Heart left ventricle (tissue), 16 donors: ENCODE measurements around the gene FOXN4. TPM values are rescaled to one million over a fixed set of nuclear protein-coding genes. Genes with fewer than 3 reads are reported as not detected.

Source experiments
- ATAC-seq, 4 donors: fragments of 200-7000 bp; cut with Tn5 transposase; one replicate each; pipeline ENCODE4 v1.9.1; 2020 to 2022; ENCODE audit warnings: moderate library complexity in 4 of 4, mild to moderate bottlenecking in 3 of 4, moderate number of reproducible peaks in 1 of 4
- DNase-seq, 5 donors: peaks; one replicate each; pipeline ENCODE4 v3.0.0-alpha.2; 2020
- H3K27ac ChIP-seq, 12 donors: fragments of 200-600 bp; sonication (generic) in 4 of 12; one replicate each; pipeline versions ENCODE4 v1.5.0 to v1.8.0; 2016 to 2022; ENCODE audit warnings: mild to moderate bottlenecking in 2 of 12
- H3K27me3 ChIP-seq, 9 donors: fragments of 200-600 bp; sonication (generic) in 2 of 9; one replicate each; pipeline versions ENCODE4 v1.5.1 to v1.8.0; 2016 to 2022; ENCODE audit warnings: mild to moderate bottlenecking in 3 of 9
- H3K36me3 ChIP-seq, 9 donors: fragments of 200-600 bp; sonication (generic) in 2 of 9; one replicate each; pipeline versions ENCODE4 v1.5.0 to v1.8.0; 2018 to 2022; ENCODE audit warnings: mild to moderate bottlenecking in 2 of 9
- H3K4me1 ChIP-seq, 12 donors: fragments of 200-600 bp; sonication (generic) in 4 of 12; one replicate each; pipeline versions ENCODE4 v1.5.0 to v1.8.0; 2016 to 2022; ENCODE audit warnings: mild to moderate bottlenecking in 3 of 12
- H3K4me3 ChIP-seq, 12 donors: fragments of 200-600 bp; sonication (generic) in 4 of 12; one replicate each; pipeline versions ENCODE4 v1.5.0 to v1.8.0; 2017 to 2022; ENCODE audit warnings: mild to moderate bottlenecking in 9 of 12, moderate library complexity in 4 of 12
- H3K9me3 ChIP-seq, 12 donors: fragments of 200-600 bp; sonication (generic) in 4 of 12; one replicate each; pipeline versions ENCODE4 v1.5.0 to v1.8.0; 2016 to 2022; ENCODE audit warnings: mild to moderate bottlenecking in 1 of 12
- CTCF ChIP-seq, 12 donors: fragments of 200-600 bp; sonication (generic) in 4 of 12; IDR thresholded peaks; one replicate each; pipeline versions ENCODE4 v1.5.0 to v1.8.0; 2018 to 2022; ENCODE audit warnings: antibody characterized with exemption in 12 of 12, mild to moderate bottlenecking in 5 of 12
- POLR2A ChIP-seq, 2 donors: fragments of 450-650 bp; IDR thresholded peaks; one replicate each; pipeline ENCODE4 v1.6.1; 2017; ENCODE audit warnings: antibody characterized with exemption in 2 of 2, mild to moderate bottlenecking in 2 of 2, moderate library complexity in 2 of 2
- WGBS, 4 donors: extraction: QIAGEN DNeasy Blood & Tissue Kit in 2 of 4; methylation state at CpG; one replicate each; pipeline versions ENCODE4 v1.1.5 to v1.1.7; 2013 to 2018; 5-methylcytosine and 5-hydroxymethylcytosine counted together
- intact Hi-C, 10 donors: fragments of 100-400 bp; cut with DNase I; formaldehyde crosslinking; loops; one replicate each; pipeline versions ENCODE4 v1.11.1 to v1.14.2; 2022
- polyA plus RNA-seq, 2 donors: library from polyadenylated mRNA; stranded (reverse); fragments of 200-250 nt; gene quantifications; one replicate each; pipeline ENCODE4 v1.2.3, GENCODE V29; 2013
- total RNA-seq, 9 donors: library from RNA; depleted of rRNA in 2 of 9; stranded (reverse); fragments of >200 nt in 2 of 9; fragmentation: NEBNext Ultra II Directional in 3 of 9; extraction: Animal tissue kit (Norgen Biotek cat#: 25700) in 3 of 9; gene quantifications; one replicate each; pipeline versions ENCODE4 v1.1.0 to v1.2.4, GENCODE V29; 2016 to 2023
- donor health status: ischemic (EF 13 %, LVEDD 7.1; RV severe dilation, severe dysfunction).
- donor health status: healthy with polysubstance abuse.
- donor health status: DM: no; HTN: yes; CAD: no.
- donor health status: DM: no; HTN: no; CAD: no.
- donor health status: ischemic (EF 25% LVEDD 6.9; RV normal size, moderate dysfunction).
- donor health status: ischemic (EF 25% LVEDD 5.7; RV mildly dilated, moderate dysfunction).
- donor health status: healthy.
- donor health status: DM: yes; HTN: yes; CAD: no.
- donor health status: ischemic (EF 35%, LVEDD 5.7; RV mildly dilated, moderate dysfunction).
- donor health status: nonischemic (EF 11% LVEDD 7.7; RV severe dilation, severe dysfunction).
- donor health status: DM: yes; HTN: yes; CAD: no.
- donor health status: PGD.
- donor health status: ischemic (EF 29% LVEDD 5.4; RV normal size, mild dysfunction).
- donor health status: nonischemic (EF 23%, LVEDD 6.1; RV moderate dilation, normal function).

Gene FOXN4
- total and polyA plus RNA-seq, 11 donors: not detected

- TF ChIP-seq CTCF (IDR thresholded peaks at IDR 0.05): no peak
- TF ChIP-seq POLR2A (IDR thresholded peaks at IDR 0.05): no peak
- H3K9me3 ChIP-seq: no peaks in the 10 kb centered on the region
- H3K27me3 ChIP-seq: peaks cover 10 to 64% (median 40%) of the 10 kb centered on the region in 9 donors
- H3K27ac ChIP-seq: no peak overlapping the region
- H3K4me3 ChIP-seq: no peak overlapping the region
- WGBS, 4 donors: 40 to 47% (median 46%) methylated on average over 3 to 8 of the region's 8 CpGs
- no peaks in the 10 kb centered on the region for H3K36me3 ChIP-seq
- intact Hi-C loops: no loop called here
- ATAC-seq (no peak), DNase-seq (no peak)
- H3K4me1 ChIP-seq: peaks cover 0 to 10% (median 8%) of the 10 kb centered on the region in 12 donors
Observed at GRCh38 chr12:109304485-109304884, 4.6 kb downstream of the FOXN4 start.

- Histone ChIP-seq H3K4me1 (no peaks in the 10 kb centered on the region), H3K27ac (no peak overlapping the region), H3K27me3 (peaks cover under 1 to 47% (median 24%) of the 10 kb centered on the region in 9 donors), H3K36me3 (no peaks in the 10 kb centered on the region), H3K4me3 (no peak overlapping the region), H3K9me3 (no peaks in the 10 kb centered on the region)
- DNase-seq (no peak), ATAC-seq (no peak)
- 66 to 92% (median 83%) methylated on average over 5 of the region's 5 CpGs for WGBS, 4 donors
- intact Hi-C loops: no loop called here
- TF ChIP-seq POLR2A (IDR thresholded peaks at IDR 0.05): no peak
- TF ChIP-seq CTCF (IDR thresholded peaks at IDR 0.05): no peak
Observed at GRCh38 chr12:109302770-109303169, 6.3 kb downstream of the FOXN4 start.

DNA sequence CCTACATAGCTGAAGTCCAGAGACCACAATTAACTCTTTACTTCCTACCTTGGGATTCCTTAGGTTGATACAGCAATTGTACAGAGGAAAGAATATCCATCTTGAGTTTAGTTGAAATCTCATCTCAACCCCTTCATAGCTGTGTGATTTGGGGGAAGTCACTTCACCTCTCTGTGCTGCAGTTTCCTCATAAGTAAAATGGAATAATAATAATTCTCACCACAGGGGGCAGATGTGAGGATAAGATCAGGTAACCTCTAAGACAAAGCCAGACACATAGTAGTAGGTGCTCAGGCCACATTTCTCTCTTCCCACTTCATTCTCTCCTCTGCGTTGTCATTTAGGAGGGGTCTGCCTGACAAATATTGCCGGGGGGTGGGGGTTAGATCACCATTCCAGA lies 6.7 kb downstream of the FOXN4 start:
- Histone ChIP-seq H3K27me3 (peaks cover 0 to 43% (median 20%) of the 10 kb centered on the region in 9 donors), H3K4me3 (no peak overlapping the region), H3K9me3 (no peaks in the 10 kb centered on the region), H3K36me3 (no peaks in the 10 kb centered on the region), H3K27ac (no peak overlapping the region), H3K4me1 (no peaks in the 10 kb centered on the region)
- ATAC-seq (no peak), DNase-seq (no peak)
- TF ChIP-seq POLR2A (IDR thresholded peaks at IDR 0.05): no peak
- TF ChIP-seq CTCF (IDR thresholded peaks at IDR 0.05): peak in 2 of 12 donors; percentile 4 to 16
- intact Hi-C loops: no loop called here
- 53 to 78% (median 70%) methylated on average over 2 of the region's 2 CpGs for WGBS, 4 donors

DNA sequence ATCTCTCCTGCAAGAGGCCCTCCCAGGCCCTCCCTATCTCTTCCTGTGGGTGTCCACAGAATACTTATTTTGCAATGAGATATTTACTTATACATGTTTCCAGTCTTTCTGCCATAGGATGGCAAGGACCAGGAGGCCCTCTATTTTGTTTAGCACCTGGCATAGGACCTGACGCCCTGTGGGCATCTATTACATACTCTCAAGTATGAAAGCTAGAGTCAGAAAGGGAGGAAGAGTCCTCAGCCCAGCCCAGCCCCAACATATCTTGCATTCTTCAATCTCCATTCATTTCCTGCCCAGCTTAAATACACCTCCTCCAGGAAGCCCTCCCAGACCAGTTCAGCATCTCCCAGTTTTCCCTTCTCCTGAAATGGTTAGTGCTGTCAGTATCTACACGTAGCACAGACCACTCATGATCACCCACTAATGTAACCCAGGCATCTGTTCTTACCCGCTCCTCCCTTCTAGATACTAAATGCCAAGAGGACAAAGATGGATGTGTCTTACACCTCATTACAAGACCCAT lies 7.4 kb downstream of the FOXN4 start:
- TF ChIP-seq CTCF (IDR thresholded peaks at IDR 0.05) (no peak), POLR2A (IDR thresholded peaks at IDR 0.05) (no peak)
- no peak for ATAC-seq
- WGBS, 4 donors: 73 to 82% (median 75%) methylated on average over 3 of the region's 3 CpGs
- DNase-seq: no peak
- Histone ChIP-seq H3K36me3 (no peaks in the 10 kb centered on the region), H3K9me3 (no peaks in the 10 kb centered on the region), H3K27ac (no peak overlapping the region), H3K4me3 (no peak overlapping the region), H3K27me3 (peaks cover 0 to 37% (median 15%) of the 10 kb centered on the region in 9 donors), H3K4me1 (no peaks in the 10 kb centered on the region)
- intact Hi-C loops: no loop called here
